Prostate gland (tissue), 2 donors: ENCODE results near the gene GFPT2. TPM values are rescaled to one million over a fixed set of nuclear protein-coding genes. Genes with fewer than 3 reads are reported as not detected.

Source experiments
- DNase-seq: peaks from one replicate; pipeline ENCODE4 v3.0.0-alpha.2; 2019; ENCODE audit warnings: low spot score
- H3K27ac ChIP-seq, 2 donors: fragments of 200-600 bp; sonication (generic); 2 replicates each; pipeline ENCODE4 v1.5.1; 2017 to 2019
- H3K27me3 ChIP-seq: fragments of 200-600 bp; sonication (generic); replicated peaks from 2 replicates; pipeline ENCODE4 v1.5.1; 2019; ENCODE audit not compliant: insufficient read depth
- H3K36me3 ChIP-seq, 2 donors: fragments of 200-600 bp; sonication (generic); 1 replicate in 1 of 2; 2 replicates in 1 of 2; pipeline versions ENCODE4 v1.5.1 to v1.8.1; 2017 to 2019
- H3K4me1 ChIP-seq: fragments of 200-600 bp; sonication (generic); replicated peaks from 2 replicates; pipeline ENCODE4 v1.5.1; 2019
- H3K4me3 ChIP-seq, 2 donors: fragments of 200-600 bp; sonication (generic); 2 replicates each; pipeline ENCODE4 v1.5.1; 2017 to 2019
- H3K9me3 ChIP-seq: fragments of 200-600 bp; sonication (generic); 2 replicates; pipeline ENCODE4 v1.5.1; 2017
- POLR2A ChIP-seq: fragments of 450-650 bp; IDR thresholded peaks from one replicate; pipeline ENCODE4 v1.6.1; 2016; ENCODE audit warnings: antibody characterized with exemption, mild to moderate bottlenecking
- POLR2AphosphoS5 ChIP-seq: sonication (generic); formaldehyde crosslinking; IDR thresholded peaks from one replicate; pipeline ENCODE4 v1.6.1; 2017; ENCODE audit warnings: antibody characterized with exemption
- WGBS: methylation state at CpG from one replicate; pipeline ENCODE4 v1.1.5; 2018; 5-methylcytosine and 5-hydroxymethylcytosine counted together
- intact Hi-C: fragments of 100-400 bp; cut with DNase I; formaldehyde crosslinking; loops from one replicate; pipeline ENCODE4 v1.14.2; 2022
- total RNA-seq, 2 donors: library from RNA; depleted of rRNA; stranded (reverse); fragments of >200 nt; gene quantifications; one replicate each; pipeline ENCODE4 v1.1.0, GENCODE V29; 2016
- TF ChIP-seq, protein P1 (sequence below), 4 experiments: fragments of 200-600 bp in 2 of 4; fragments of 450-650 bp in 2 of 4; sonication (generic) in 2 of 4; IDR thresholded peaks; 1 replicate in 3 of 4; 2 replicates in 1 of 4; pipeline ENCODE4 v1.5.1; 2016 to 2019; ENCODE audit warnings: antibody characterized with exemption in 4 of 4, mild to moderate bottlenecking in 2 of 4, moderate library complexity in 2 of 4

The GFPT2 gene
- total RNA-seq, 2 donors from 2014 or later, result 3.2 to 14.0 TPM

DNA sequence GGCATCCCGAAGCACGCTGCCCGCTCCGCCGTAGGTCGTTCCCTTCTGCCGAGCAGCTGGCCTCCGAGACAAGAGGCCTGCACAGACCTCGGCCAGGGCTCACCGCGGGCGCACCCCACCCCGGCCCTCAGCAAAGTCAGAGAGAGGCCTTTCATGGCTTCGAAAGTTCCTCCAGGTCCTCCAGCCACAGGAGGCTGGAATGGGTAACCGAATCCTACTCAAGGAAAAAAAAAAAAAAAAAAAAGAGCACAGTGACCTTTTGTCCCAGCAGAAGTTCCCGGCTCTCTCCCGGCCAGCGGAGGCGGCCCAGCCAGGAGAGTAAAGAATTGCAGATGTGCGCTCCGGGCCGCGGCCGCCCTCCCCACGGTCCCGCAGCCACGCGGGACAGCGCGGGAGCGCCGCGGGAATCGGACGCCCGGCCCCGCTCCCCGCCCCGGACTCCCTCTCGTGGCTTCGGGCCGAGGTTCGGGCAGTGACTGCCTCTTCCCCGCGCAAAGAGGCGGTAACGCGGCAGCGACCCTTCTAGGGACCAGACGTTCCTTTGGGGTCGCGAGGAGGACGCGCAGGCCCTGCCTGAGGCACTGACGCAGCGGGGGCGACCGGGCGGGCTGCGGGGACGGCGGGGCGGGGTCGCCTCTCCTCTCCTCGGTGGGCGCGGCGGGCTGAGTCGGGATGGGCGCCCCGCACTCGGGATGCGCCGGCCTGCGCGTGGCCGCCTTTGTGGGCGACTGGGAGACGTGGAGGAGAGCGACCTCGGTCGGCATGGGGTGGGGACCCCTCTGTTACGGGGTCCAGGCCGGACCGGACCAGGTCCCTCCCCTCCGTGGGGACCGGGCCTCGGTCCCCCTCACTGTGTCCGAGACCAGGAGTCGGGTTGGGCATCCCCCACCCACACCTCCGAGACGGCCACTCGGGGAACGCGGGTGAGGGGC is 754 bp downstream of the GFPT2 start:
- intact Hi-C loops, result loop anchor here (2.0 kb wide), 1 partner anchor 58 kb away; no protein-coding TSS in a partner anchor
- DNase-seq, result no peak
- peak overlapping the region; percentile 42 to 54 for H3K4me3 ChIP-seq
- H3K9me3 ChIP-seq, result no peaks in the 10 kb centered on the region
- TF ChIP-seq POLR2AphosphoS5 (no peak), POLR2A (no peak)
- TF ChIP-seq, protein P1, sequence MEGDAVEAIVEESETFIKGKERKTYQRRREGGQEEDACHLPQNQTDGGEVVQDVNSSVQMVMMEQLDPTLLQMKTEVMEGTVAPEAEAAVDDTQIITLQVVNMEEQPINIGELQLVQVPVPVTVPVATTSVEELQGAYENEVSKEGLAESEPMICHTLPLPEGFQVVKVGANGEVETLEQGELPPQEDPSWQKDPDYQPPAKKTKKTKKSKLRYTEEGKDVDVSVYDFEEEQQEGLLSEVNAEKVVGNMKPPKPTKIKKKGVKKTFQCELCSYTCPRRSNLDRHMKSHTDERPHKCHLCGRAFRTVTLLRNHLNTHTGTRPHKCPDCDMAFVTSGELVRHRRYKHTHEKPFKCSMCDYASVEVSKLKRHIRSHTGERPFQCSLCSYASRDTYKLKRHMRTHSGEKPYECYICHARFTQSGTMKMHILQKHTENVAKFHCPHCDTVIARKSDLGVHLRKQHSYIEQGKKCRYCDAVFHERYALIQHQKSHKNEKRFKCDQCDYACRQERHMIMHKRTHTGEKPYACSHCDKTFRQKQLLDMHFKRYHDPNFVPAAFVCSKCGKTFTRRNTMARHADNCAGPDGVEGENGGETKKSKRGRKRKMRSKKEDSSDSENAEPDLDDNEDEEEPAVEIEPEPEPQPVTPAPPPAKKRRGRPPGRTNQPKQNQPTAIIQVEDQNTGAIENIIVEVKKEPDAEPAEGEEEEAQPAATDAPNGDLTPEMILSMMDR (IDR thresholded peaks at IDR 0.05), result no peak
- peak overlapping the region; percentile 52 to 64 for H3K27ac ChIP-seq
- 25% methylated on average over 35 of the region's 95 CpGs for WGBS
- no peaks in the 10 kb centered on the region for H3K36me3 ChIP-seq
- H3K27me3 ChIP-seq, result no peaks in the 10 kb centered on the region
- no peaks in the 10 kb centered on the region for H3K4me1 ChIP-seq

DNA sequence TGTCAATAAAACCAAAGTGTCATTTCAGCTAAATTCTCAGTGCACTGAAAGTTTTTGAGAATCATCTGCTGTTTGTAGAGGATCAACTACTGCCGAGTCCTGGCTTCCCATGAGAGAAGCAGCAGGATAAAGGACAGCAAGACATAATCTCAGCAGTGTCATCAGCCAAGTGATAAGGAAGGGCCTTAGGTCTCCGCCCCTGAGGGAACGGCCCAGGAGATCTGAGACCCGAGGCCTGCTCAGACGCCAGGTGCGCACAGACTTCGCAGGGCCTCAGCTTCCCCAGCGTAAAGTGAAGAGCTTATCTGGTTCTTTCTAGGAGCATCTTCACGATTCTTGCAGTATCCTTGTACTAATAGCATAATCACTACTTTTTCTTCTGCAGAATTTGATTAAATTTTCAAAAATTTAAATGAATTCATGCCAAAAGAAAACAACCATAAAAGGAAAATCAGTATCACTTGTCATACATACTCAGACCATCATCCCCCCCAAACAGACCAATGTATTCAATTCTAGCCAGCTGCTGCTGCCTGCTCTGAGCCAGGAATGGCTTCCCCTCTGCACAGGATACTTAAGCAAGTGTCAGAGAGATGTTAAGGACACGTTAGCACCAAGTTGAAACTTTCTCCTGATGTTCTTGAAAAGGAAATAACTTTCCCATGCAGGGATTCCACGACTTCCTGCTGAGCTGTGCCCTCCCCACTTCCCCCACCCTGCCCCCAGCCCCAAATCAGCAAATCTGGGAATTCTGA is 2.2 kb downstream of the GFPT2 start:
- no peak overlapping the region for H3K4me3 ChIP-seq
- H3K9me3 ChIP-seq, result no peaks in the 10 kb centered on the region
- no peaks in the 10 kb centered on the region for H3K4me1 ChIP-seq
- 71% methylated on average over 11 of the region's 11 CpGs for WGBS
- TF ChIP-seq POLR2A, result no peak
- TF ChIP-seq, protein P1 (IDR thresholded peaks at IDR 0.05), result no peak
- TF ChIP-seq POLR2AphosphoS5, result no peak
- no peak overlapping the region for H3K27ac ChIP-seq
- no peaks in the 10 kb centered on the region for H3K27me3 ChIP-seq
- DNase-seq, result no peak
- intact Hi-C loops, result no loop called here
- no peaks in the 10 kb centered on the region for H3K36me3 ChIP-seq

DNA sequence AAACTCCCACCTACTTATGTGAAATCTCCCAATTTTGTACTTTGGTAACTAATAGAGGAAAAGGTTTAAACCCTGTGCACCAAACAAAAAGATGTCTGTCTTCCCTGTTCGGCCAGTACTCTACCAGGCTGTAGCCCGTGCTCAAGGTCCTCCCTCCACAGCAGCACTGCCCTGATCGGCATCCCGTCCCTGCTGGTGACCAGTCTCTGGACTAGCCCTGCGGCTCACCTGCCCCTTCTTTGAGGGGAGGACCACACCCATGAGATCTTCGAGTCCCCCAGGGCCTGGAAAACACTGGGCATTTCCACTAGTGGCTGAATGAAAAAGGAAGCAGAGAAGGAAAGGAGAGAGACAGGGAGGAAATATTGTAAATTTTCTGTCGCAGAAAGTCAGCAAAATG is 2.8 kb downstream of the GFPT2 start:
- H3K27ac ChIP-seq, result no peak overlapping the region
- WGBS, result 91% methylated on average over 7 of the region's 7 CpGs
- H3K36me3 ChIP-seq, result no peaks in the 10 kb centered on the region
- no peaks in the 10 kb centered on the region for H3K27me3 ChIP-seq
- H3K9me3 ChIP-seq, result no peaks in the 10 kb centered on the region
- intact Hi-C loops, result no loop called here
- H3K4me3 ChIP-seq, result no peak overlapping the region
- H3K4me1 ChIP-seq, result no peaks in the 10 kb centered on the region
- DNase-seq, result no peak
- TF ChIP-seq POLR2A (no peak), POLR2AphosphoS5 (no peak)
- TF ChIP-seq, protein P1 (IDR thresholded peaks at IDR 0.05), result no peak

DNA sequence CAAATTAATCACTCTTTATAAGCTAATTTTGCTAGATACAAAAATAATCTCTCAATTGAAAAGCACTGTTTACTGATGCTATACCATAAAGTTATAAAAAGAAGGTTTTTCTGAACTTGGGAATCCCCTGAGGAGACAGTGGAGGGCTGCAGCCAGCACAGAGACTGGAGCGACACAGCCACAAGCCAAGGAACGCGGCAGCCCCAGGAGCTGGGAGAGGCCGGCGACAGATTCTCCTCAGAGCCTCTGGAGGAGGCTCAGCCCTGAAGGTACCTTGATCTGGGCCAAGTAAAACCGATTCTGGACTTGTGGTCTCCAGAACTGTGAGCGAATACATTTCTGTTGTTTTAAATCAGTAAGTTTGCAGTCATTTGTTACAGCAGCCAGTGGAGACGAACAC is 3.7 kb downstream of the GFPT2 start:
- H3K4me1 ChIP-seq, result no peaks in the 10 kb centered on the region
- H3K9me3 ChIP-seq, result no peaks in the 10 kb centered on the region
- DNase-seq, result no peak
- H3K36me3 ChIP-seq, result no peaks in the 10 kb centered on the region
- no peak overlapping the region for H3K27ac ChIP-seq
- TF ChIP-seq POLR2A (no peak), POLR2AphosphoS5 (no peak)
- TF ChIP-seq, protein P1 (IDR thresholded peaks at IDR 0.05), result no peak
- H3K4me3 ChIP-seq, result no peak overlapping the region
- H3K27me3 ChIP-seq, result no peaks in the 10 kb centered on the region
- 90% methylated on average over 8 of the region's 8 CpGs for WGBS
- intact Hi-C loops, result no loop called here
